NCI-H1694 (cell line): ENCODE data around the gene SMIM44.

Experiments used
- DNase-seq: peaks from one replicate; lab custom pipeline; 2025; lab: John Stamatoyannopoulos, UW

Gene SMIM44

GRCh38 chr19:3434630-3435553 is 48.3 kb downstream of the SMIM44 start:
- peak; percentile 47 for DNase-seq

- DNase-seq, result no peak
These were observed 49.3 kb downstream of the SMIM44 start for GRCh38 chr19:3433805-3434540.

GRCh38 chr19:3433313-3433712 is 49.9 kb downstream of the SMIM44 start:
- no peak for DNase-seq
